C4-2B (cell line): ENCODE results near the gene MAOA.

ENCODE experiments used
- CTCF ChIP-seq: fragments of 450-650 bp; conservative IDR thresholded peaks from 2 replicates; pipeline ENCODE4 v1.5.1; 2017; ENCODE audit warnings: mild to moderate bottlenecking
- ZFX ChIP-seq: fragments of 450-650 bp; IDR thresholded peaks from 2 replicates; pipeline ENCODE4 v1.6.1; 2017

GRCh38 chrX:43666311-43666912 is 10.3 kb downstream of the MAOA start:
- TF ChIP-seq CTCF (no peak), ZFX (no peak)
